Activated CD4-positive, CD25-positive, alpha-beta regulatory T cell (primary cell): ENCODE data around the gene CDK5.
"Not testable (repeated sequence)": the region's sequence is repeated elsewhere in the genome, so short reads cannot be mapped to it uniquely, and the experiment has no call there.

Experiments used
- DNase-seq, 4 experiments: peaks; one replicate each; lab custom pipeline; 2025; lab: John Stamatoyannopoulos, UW

The CDK5 gene

GRCh38 chr7:151056666-151057505 is 811 bp downstream of the CDK5 start:
- no peak for DNase-seq

- DNase-seq = no peak
These were observed 1.4 kb downstream of the CDK5 start for GRCh38 chr7:151056283-151056665.

- no peak for DNase-seq
These were observed 3.9 kb downstream of the CDK5 start for GRCh38 chr7:151053751-151054150.

GRCh38 chr7:151053096-151053495 is 4.6 kb downstream of the CDK5 start:
- DNase-seq = no peak

- DNase-seq = peak in 2 of 4 experiments; percentile 23 to 25
These were observed 6.6 kb downstream of the CDK5 start for GRCh38 chr7:151051108-151051507.

- DNase-seq = no peak
These were observed 8.7 kb downstream of the CDK5 start for GRCh38 chr7:151048911-151049463.

- DNase-seq = no peak
These were observed 9.5 kb downstream of the CDK5 start, which contains the start of gene ASIC3 for GRCh38 chr7:151047976-151048815. Gene ASIC3 (plus strand): TSS chr7:151048531. CDS start chr7:151048886, 355 bp downstream.

- DNase-seq = no peak
These were observed 10.8 kb downstream of the CDK5 start for GRCh38 chr7:151046603-151047573.

- no peak for DNase-seq
These were observed 11.7 kb downstream of the CDK5 start for GRCh38 chr7:151045967-151046366.

- no peak for DNase-seq
These were observed 12.4 kb downstream of the CDK5 start for GRCh38 chr7:151045262-151045661.

GRCh38 chr7:151043959-151044358 is 13.7 kb downstream of the CDK5 start:
- DNase-seq = no peak

GRCh38 chr7:151043449-151043848 is 14.2 kb downstream of the CDK5 start:
- DNase-seq = not testable (repeated sequence)

GRCh38 chr7:151040616-151041375 is 16.9 kb downstream of the CDK5 start:
- no peak for DNase-seq

- DNase-seq = no peak
These were observed 17.7 kb downstream of the CDK5 start for GRCh38 chr7:151039850-151040548.

- DNase-seq = peak in 2 of 4 experiments; percentile 34 to 53
These were observed 18.5 kb downstream of the CDK5 start for GRCh38 chr7:151038951-151039849.

GRCh38 chr7:151035902-151036301 is 21.8 kb downstream of the CDK5 start:
- DNase-seq = no peak

- DNase-seq = no peak
These were observed 22.5 kb downstream of the CDK5 start for GRCh38 chr7:151035026-151035717.

GRCh38 chr7:151034312-151035025 is 23.2 kb downstream of the CDK5 start:
- DNase-seq = no peak
